Measurements from ENCODE around the gene KAT2A. TPM values are rescaled to one million over a fixed set of nuclear protein-coding genes. Genes with fewer than 3 reads are reported as not detected.

Gene KAT2A
- total RNA-seq (2013) = 7.2 TPM
- polyA plus RNA-seq (10 to 100 TPM in 1 of 3 donors, 1 to 10 TPM in 2; 1.9 to 68.7 (median 2.0) TPM), polyA minus RNA-seq (4.4 and 7.6 TPM in 2 replicates), total RNA-seq (5.4 to 25.4 (median 14.5) reads per million in 11 experiments)

DNA sequence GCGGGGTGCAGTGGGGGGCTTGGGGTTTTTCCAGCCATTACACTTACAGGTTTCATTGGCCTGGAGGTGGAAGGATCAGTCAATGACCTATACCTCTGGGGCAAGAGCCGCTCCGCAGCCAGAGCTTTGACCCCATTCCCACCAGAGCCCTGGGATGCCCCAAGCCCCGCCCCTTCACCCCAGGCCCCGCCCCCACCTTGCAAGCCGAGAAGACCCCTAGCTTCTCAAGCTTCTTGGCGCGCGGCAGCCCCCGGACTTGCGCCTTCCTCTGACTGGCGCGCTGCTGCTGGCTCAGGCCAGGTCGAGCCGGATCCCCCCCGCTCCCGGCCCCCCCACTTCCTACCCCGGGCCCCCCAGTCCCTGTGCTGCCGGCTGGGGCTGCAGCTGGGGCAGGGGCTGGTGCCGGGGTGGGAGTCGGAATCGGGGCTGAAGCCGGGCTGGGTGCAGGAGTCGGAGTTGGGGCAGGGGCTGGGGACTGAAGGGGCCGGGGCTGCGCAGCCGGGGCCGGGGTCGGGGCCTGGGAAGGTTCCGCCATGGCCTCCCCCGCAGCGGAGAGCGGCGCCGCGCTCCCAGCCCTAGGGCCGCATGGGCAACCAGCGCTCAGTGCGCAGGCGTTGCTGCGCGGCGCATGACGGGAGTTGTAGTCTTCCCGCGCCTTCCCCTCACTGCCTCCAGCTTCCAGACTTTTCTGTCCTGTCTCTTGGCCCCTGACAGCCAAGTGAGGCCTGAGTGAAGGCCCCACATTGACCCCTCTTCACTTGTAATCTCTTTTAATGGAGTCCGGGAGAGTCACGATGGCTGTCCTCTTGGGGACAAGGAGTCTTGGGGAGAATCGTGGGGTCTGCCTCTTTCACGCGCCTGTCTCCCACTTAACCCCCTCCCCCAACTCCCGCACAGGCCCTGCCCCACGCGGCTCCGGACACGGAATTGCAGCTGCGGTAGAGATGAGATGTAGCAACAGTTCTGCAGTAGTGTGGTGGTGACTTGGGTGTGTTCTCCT, at the start of gene KAT2A:
Gene KAT2A (minus strand): TSS at position 598 of the 1,000 bp plus-strand sequence. CDS start 63 bp downstream, at position 535.
- Histone ChIP-seq H3K27ac (ENCODE audit: low read depth in 1 of 2, low read length in 2 of 2) (no peak within 1 kb of the TSS), H3K4me1 (ENCODE audit: control insufficient read depth in 1 of 2, insufficient read depth in 2 of 2, low read length in 2 of 2) (peaks cover 9 to 16% of the 10 kb centered on the region in 2 donors), H3K9ac (ENCODE audit: insufficient read depth, low read length, poor library complexity, severe bottlenecking) (peak within 1 kb of the TSS; percentile 54), H3K4me3 (replicated peaks in 1 of 3; ENCODE audit: low read depth in 2 of 3, low read length in 3 of 3) (peak within 1 kb of the TSS; percentile 41 to 78 (median 42)), H3K9me3 (replicated peaks in 1 of 2; ENCODE audit: control insufficient read depth in 1 of 2, insufficient read depth in 1 of 2, low read length in 2 of 2) (no peaks in the 10 kb centered on the region), H3K79me2 (ENCODE audit: insufficient read depth, low read length) (no peaks in the 10 kb centered on the region), H2AFZ (ENCODE audit: insufficient read depth, low read depth, low read length, poor library complexity, severe bottlenecking) (peak within 1 kb of the TSS; percentile 87), H3K27me3 (ENCODE audit: control insufficient read depth in 2 of 2, insufficient read depth in 2 of 2, low read length in 2 of 2) (no peaks in the 10 kb centered on the region), H4K20me1 (ENCODE audit: insufficient read depth, low read length) (peaks cover 14% of the 10 kb centered on the region), H3K4me2 (replicated peaks; ENCODE audit: extremely low read depth, low read length, poor library complexity, severe bottlenecking) (peak within 1 kb of the TSS; percentile 94), H3K36me3 (replicated peaks in 1 of 2; ENCODE audit: control insufficient read depth in 1 of 2, insufficient read depth in 2 of 2, low read length in 2 of 2) (peaks cover 20% of the 10 kb centered on the region in 2 donors)
- peak; percentile 57 to 75 (median 70) for DNase-seq
- Mint-ChIP-seq H3K4me3 (peak within 1 kb of the TSS; percentile 54 to 57), H3K4me1 (peaks cover 22% of the 10 kb centered on the region), H3K27me3 (ENCODE audit: low read depth in 3 of 3) (no peaks in the 10 kb centered on the region), H3K36me3 (peaks cover 31 to 42% of the 10 kb centered on the region in 2 donors), H3K27ac (peak within 1 kb of the TSS in 4 of 7 donors; percentile 68 to 91 (median 80)), H3K9me3 (no peaks in the 10 kb centered on the region)
- 0% methylated on average over 22 of the region's 57 CpGs for WGBS (ENCODE audit: insufficient coverage)
- intact Hi-C loops (cut with micrococcal nuclease) = no loop called here
- TF ChIP-seq, protein P1, sequence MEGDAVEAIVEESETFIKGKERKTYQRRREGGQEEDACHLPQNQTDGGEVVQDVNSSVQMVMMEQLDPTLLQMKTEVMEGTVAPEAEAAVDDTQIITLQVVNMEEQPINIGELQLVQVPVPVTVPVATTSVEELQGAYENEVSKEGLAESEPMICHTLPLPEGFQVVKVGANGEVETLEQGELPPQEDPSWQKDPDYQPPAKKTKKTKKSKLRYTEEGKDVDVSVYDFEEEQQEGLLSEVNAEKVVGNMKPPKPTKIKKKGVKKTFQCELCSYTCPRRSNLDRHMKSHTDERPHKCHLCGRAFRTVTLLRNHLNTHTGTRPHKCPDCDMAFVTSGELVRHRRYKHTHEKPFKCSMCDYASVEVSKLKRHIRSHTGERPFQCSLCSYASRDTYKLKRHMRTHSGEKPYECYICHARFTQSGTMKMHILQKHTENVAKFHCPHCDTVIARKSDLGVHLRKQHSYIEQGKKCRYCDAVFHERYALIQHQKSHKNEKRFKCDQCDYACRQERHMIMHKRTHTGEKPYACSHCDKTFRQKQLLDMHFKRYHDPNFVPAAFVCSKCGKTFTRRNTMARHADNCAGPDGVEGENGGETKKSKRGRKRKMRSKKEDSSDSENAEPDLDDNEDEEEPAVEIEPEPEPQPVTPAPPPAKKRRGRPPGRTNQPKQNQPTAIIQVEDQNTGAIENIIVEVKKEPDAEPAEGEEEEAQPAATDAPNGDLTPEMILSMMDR (IDR thresholded peaks at IDR 0.05) = no peak

DNA sequence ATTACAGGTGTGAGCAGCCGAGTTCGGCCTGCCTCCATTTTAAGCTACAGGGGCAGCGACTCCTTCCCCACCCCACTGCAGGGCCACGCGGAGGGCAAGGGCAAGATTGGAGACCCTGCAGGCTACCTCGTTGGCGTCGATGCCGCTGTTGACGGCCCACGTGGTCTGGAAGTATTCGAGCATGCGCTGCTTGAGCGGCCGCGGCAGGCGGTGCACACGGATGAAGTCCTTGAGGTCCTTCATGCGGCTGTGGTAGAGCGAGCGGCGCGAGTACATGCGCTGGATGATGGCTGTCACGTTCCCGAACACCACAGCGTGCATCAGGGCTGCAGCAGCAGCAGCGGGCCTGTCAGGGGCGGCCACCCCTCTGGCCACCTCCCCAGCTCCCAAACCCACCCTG, 48.2 kb upstream of the KAT2A start:
- Mint-ChIP-seq H3K9me3 (no peaks in the 10 kb centered on the region), H3K27ac (no peak overlapping the region), H3K4me1 (peaks cover 16% of the 10 kb centered on the region), H3K4me3 (no peak overlapping the region), H3K36me3 (no peaks in the 10 kb centered on the region), H3K27me3 (ENCODE audit: low read depth in 3 of 3) (peaks cover 4 to 8% (median 5%) of the 10 kb centered on the region in 3 donors)
- Histone ChIP-seq H3K36me3 (replicated peaks in 1 of 2; ENCODE audit: control insufficient read depth in 1 of 2, insufficient read depth in 2 of 2, low read length in 2 of 2) (no peaks in the 10 kb centered on the region), H3K4me1 (ENCODE audit: control insufficient read depth in 1 of 2, insufficient read depth in 2 of 2, low read length in 2 of 2) (peaks cover 16 to 19% of the 10 kb centered on the region in 2 donors), H4K20me1 (ENCODE audit: insufficient read depth, low read length) (no peaks in the 10 kb centered on the region), H3K4me2 (replicated peaks; ENCODE audit: extremely low read depth, low read length, poor library complexity, severe bottlenecking) (no peak overlapping the region), H3K27ac (ENCODE audit: low read depth in 1 of 2, low read length in 2 of 2) (no peak overlapping the region), H3K4me3 (replicated peaks in 1 of 3; ENCODE audit: low read depth in 2 of 3, low read length in 3 of 3) (no peak overlapping the region), H3K9me3 (replicated peaks in 1 of 2; ENCODE audit: control insufficient read depth in 1 of 2, insufficient read depth in 1 of 2, low read length in 2 of 2) (no peaks in the 10 kb centered on the region), H3K27me3 (ENCODE audit: control insufficient read depth in 2 of 2, insufficient read depth in 2 of 2, low read length in 2 of 2) (no peaks in the 10 kb centered on the region), H3K79me2 (ENCODE audit: insufficient read depth, low read length) (no peaks in the 10 kb centered on the region), H3K9ac (ENCODE audit: insufficient read depth, low read length, poor library complexity, severe bottlenecking) (no peak overlapping the region), H2AFZ (ENCODE audit: insufficient read depth, low read depth, low read length, poor library complexity, severe bottlenecking) (no peak overlapping the region)
- TF ChIP-seq, protein P1 (IDR thresholded peaks at IDR 0.05) = no peak
- 97% methylated on average over 27 of the region's 29 CpGs for WGBS (ENCODE audit: insufficient coverage)
- no peak for DNase-seq
- intact Hi-C loops (cut with micrococcal nuclease) = no loop called here

Measured in CD14-positive monocyte (primary cell).